SU-DHL-6 (cell line): ENCODE data around the gene DVL1.

Source experiments
- EZH2phosphoT487 ChIP-seq: fragments of 200-600 bp; sonication (generic), shearing (Covaris generic); conservative IDR thresholded peaks from 2 replicates; pipeline ENCODE4 v1.6.1; 2018; ENCODE audit warnings: mild to moderate bottlenecking, antibody characterized with exemption, low read length, moderate library complexity, mixed read lengths
- TF ChIP-seq, protein P1 (sequence below): fragments of 200-600 bp; sonication (generic); IDR thresholded peaks from one replicate; pipeline ENCODE4 v1.5.1; 2017; ENCODE audit warnings: antibody characterized with exemption, mild to moderate bottlenecking, low read length, moderate library complexity; ENCODE audit not compliant: insufficient read depth, poor library complexity, severe bottlenecking

DNA sequence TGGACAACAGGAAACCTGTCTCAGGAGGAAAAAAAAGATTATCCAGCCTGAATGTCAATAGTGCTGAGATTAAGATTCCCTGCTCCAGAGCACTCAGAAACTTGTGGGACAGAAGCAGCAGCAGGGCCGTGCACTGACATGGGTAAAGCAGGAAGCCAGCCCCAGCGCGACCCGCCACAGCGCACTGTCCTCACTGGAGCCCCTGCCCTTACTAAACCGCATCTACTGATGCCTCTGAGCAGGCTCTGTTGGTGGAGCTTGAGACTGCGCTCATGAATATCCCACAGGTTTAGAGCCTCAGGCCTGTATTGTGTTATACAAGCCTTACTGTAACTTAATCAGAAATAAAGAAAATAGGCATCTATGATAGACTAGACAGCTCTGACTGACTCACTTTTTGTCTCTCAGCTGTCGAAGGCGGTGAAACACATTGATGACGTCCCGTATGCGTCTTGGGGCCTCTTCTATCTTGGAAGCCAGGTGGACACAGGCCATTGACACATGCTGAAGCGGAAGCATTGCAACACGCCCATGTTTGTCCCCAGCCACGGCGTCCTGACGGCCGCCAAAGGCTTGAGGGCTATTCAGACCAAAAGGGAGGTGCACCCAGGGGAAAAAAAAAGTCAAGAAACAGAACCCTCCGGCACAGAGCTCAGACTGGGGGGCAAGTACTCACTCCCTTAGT lies 48.8 kb upstream of the DVL1 start:
- TF ChIP-seq, protein P1, sequence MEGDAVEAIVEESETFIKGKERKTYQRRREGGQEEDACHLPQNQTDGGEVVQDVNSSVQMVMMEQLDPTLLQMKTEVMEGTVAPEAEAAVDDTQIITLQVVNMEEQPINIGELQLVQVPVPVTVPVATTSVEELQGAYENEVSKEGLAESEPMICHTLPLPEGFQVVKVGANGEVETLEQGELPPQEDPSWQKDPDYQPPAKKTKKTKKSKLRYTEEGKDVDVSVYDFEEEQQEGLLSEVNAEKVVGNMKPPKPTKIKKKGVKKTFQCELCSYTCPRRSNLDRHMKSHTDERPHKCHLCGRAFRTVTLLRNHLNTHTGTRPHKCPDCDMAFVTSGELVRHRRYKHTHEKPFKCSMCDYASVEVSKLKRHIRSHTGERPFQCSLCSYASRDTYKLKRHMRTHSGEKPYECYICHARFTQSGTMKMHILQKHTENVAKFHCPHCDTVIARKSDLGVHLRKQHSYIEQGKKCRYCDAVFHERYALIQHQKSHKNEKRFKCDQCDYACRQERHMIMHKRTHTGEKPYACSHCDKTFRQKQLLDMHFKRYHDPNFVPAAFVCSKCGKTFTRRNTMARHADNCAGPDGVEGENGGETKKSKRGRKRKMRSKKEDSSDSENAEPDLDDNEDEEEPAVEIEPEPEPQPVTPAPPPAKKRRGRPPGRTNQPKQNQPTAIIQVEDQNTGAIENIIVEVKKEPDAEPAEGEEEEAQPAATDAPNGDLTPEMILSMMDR: no peak
- TF ChIP-seq EZH2phosphoT487: no peak
